CD4-positive, alpha-beta T cell treated with Interleukin-1 beta for 1 hour (primary cell): ENCODE results near the gene IFI16.

ENCODE experiments used
- DNase-seq, 2 donors: peaks; one replicate each; pipeline ENCODE4 v3.0.0-alpha.2; 2020 to 2022

Gene IFI16

DNA sequence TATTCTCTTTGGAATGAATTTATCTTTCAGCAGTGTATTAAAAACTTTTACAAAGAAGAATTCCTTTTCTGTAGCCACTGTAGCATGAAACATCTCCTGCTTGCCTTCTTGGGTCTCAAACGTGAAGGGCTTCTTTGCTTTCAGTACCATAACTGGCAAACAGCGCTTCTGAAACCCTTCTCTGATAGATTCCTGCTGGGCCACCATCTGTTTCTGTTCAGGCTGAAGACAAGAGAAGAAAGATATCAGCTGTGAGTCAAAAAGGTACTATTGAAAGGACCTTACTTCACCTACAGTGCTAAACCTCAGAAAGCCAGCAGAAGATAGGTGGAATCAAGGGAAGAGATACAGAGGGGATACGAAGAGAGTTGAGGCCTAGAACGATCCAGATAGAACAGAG lies 56.4 kb downstream of the IFI16 start:
- no peak for DNase-seq

- peak; percentile 38 to 44 for DNase-seq
Observed at GRCh38 chr1:159067699-159068621, 58.3 kb downstream of the IFI16 start.

DNA sequence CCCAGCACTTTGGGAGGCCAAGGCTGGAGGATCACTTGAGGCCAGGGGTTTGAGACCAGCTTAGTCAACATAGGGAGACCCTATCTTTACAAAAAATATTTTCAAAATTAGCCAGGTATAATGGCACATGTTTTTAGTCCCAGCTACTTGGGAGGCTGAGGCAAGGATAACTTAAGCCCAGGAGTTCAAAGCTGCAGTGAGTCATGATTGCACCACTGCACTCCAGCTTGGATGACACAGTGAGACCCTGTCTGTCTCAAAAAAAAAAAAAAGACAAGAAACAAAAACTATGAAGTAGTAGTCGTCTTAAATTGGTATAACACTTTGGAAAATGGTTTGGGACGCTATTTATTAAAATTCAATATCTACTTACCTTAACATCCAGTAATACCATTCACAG lies 59.2 kb downstream of the IFI16 start:
- peak in 1 of 2 donors; percentile 26 for DNase-seq

DNA sequence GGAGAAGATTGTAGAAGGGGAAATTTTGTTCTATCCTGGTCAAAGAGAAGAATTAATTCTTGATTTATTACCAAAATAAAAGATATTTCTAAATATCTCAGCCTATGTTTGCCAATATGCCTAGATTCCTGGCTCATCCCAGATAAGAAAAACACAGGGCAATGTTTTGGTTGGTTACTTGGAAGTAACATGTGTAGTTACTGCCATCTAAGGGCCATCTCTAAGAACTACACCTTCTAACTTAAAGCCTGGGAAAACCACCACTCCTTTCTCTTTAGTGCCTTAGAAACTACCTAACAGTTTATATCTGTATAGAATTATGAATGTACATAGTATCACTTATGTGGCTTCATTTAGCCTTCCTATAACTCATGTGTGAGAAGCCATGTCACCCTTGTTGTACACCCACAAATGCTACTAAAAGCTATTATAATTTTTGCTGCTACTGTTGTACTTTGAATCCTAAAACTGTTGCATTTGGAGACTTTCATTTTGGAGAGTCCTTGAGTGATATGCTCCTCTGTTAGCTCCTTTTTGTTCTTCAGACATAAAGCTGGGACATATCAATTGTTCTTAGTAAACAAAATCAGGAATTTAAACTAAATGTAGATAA lies 62.4 kb downstream of the IFI16 start:
- DNase-seq, result peak in 1 of 2 donors; percentile 63

DNA sequence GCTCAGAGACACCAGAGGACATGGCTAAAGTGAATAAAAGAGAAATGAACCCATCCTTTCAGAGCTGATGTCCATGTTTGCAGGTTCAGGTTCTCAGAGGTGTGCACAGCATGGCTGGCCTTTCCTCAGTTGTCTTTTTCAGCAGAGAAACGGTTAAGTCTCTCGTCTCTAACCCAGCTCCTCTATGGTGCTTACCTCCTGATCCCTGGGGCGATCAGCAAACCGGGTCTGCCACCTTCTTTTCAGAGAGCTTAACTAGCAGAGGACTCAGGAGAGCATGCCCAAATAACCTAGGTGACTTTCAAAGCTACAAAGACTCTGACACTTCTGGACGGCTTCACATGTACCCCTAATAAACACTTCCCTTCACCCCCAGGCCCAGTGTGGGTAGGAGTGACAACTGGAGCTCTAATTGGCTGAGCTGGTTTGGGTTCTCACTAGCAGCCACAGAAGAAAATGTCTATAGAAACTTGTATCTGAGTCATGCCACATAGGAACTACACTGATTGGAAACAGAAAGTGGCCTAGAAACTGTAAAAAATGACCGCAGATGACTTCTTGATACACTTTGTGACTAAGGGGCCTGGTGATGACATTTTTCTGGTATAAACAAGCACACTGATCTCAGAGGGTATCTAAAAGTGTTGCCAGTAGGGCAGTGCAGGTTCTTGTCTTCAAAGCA lies 66.9 kb downstream of the IFI16 start, which contains the start of gene AIM2:
TSS of gene AIM2 (minus strand) at position 329 of the 682 bp plus-strand sequence. CDS start 3,267 bp downstream, outside the sequence.
- peak; percentile 68 to 84 for DNase-seq

- peak; percentile 86 to 96 for DNase-seq
Observed at GRCh38 chr1:159077120-159077961, 67.6 kb downstream of the IFI16 start.

GRCh38 chr1:159079525-159079924 lies 69.8 kb downstream of the IFI16 start:
- DNase-seq, result no peak

- DNase-seq, result no peak
Observed at GRCh38 chr1:159081626-159082025, 71.9 kb downstream of the IFI16 start.

GRCh38 chr1:159083013-159083412 lies 73.3 kb downstream of the IFI16 start:
- DNase-seq, result no peak

GRCh38 chr1:159084152-159084551 lies 74.4 kb downstream of the IFI16 start:
- DNase-seq, result no peak

- DNase-seq, result peak in 1 of 2 donors; percentile 29
Observed at GRCh38 chr1:159084867-159085266, 75.2 kb downstream of the IFI16 start.

DNA sequence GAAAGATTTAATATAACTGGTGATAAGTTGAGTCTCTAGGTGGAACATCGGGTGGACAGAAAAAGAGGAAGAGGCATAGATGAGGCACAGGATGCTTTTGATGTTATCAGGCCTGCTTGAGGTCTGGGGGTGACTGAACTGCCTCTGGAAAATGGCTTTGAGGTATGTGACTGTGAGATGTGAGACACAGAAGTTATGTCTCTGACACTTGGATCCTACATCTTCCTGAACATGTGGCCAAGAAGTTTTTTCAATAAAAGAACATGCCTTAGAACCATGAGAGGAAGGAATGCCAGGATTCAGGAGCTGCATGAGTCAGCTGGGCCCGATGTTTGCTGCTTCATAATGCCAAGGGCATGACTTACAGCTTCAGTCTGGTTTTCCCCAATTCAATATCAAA lies 78.3 kb downstream of the IFI16 start:
- DNase-seq, result no peak

GRCh38 chr1:159088546-159089183 lies 79.0 kb downstream of the IFI16 start:
- no peak for DNase-seq

DNA sequence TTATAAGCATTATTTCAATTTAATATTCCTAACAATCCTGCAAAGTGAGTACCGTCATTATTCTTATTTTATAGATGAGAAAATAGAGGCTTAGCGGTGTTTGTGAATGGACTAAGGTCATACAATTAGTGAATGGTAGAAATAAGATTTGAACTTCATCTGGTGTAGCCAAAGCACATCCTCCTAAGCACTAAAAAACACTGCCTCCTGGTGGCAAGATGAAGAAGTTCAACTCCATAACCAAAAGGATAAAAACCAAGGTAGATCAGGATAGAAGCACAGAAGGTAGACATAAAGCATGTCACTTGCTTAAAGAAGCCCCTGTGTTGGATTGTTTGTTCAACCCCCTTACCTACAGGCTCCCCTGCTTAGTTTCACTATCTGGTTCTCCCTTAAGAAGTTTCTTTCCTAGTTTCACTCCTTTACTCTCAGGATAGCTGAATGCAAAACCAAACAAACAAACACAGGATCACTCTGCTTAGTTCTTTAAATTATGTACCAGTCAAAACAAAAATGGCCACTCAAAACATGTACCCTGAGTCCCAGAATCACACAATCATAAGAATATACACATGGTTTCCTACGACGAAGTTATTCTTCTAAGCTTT lies 79.6 kb downstream of the IFI16 start:
- DNase-seq, result peak in 1 of 2 donors; percentile 57

DNA sequence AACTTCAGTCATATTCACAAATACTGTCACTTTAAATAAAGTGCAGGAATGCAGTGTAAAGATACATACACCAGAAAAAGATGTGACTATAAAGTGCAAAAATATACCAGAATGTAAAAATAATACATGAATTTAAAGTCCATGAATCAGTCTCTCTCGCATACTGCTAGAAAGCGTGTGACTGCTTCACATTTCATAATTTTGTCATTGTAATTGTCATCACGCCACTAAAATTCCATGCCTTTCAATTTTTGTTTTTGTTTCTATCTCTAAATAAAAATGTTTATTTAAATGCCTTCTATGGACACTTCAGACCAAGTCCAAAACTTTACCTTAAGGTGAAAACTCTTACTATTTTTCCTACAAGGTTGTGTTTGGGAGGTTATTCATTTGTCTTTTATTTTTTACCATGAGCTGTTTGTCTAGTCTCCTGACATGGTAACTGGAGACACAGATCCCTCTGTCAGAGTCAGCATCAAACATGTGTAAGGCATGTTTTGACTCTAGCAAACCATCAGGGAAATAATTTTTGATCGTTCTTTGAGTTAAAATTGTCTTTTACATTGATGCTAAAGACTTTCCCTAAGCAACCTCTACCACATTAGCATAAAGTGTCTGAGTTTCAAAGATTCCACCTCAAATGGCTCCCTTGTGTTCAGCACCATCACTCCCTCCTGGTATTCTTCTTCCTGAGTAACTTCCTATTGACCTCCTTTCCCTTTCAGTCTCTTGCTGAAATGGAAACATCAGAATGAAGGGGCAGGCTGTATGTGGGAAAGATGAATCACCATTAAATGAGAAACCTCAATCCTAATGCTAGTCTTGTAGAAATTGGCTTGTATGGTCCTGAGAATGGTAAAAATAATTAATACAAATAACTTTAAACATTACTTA lies 80.8 kb downstream of the IFI16 start:
- no peak for DNase-seq

DNA sequence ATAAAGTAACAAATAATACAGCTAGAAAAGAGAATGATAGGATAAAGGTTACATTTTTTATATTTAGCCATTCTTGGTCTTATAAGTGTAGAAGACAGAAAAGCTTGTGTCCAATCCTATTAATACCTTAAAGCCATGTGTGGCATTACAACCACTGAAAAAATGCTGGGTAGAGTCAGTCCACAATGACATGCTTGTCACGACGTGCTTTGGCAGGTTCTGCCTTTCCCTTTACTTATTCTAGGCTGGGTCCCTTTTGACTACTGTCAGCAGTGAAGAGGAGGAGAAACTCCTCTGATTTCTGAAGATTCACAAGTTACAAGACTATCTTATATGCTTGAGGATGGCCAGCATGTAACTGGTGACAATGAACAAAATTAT lies 81.5 kb downstream of the IFI16 start:
- DNase-seq, result no peak

DNA sequence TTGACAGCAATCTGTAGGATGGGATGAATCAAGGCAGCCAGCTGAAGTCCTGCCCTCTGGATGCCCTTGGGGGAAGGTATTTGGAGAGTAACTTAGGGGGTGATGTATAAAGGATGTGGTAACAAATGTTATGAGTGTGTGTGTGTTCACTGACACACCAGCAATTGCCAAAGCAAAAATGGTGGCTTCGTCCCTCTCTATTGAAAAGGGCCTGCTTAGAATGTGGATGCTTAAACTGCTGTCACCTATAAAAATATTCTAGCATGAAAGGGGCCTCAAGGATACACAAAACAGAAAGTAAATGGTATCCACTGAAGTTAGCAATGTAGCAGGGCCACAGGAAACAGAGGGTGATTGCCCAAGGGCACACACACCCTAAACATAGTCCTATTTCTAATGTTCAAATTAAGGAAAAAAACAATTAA lies 81.9 kb downstream of the IFI16 start:
- DNase-seq, result peak in 1 of 2 donors; percentile 16

GRCh38 chr1:159092036-159092760 lies 82.5 kb downstream of the IFI16 start:
- no peak for DNase-seq

- no peak for DNase-seq
Observed at GRCh38 chr1:159098596-159098995, 88.9 kb downstream of the IFI16 start.

DNA sequence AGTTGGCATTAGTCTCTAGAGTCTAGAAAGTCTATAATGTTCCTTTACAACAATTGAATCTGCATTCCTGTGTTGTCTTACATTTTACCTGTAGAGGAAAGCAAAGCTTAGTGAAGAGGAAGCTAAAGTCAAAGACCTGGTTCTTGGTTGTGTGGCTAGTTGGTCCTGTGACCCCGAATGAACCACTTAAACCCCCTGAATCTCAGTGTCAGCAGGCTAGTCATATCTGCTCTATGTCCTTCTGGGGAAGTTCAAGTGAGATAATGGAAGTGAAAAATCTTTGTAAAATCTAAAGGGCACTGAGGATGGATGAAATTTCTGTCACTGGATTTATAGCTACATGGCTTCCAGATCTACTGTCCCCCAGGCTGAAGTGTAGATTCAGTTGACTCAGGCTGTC lies 90.9 kb downstream of the IFI16 start:
- no peak for DNase-seq
